ENCODE results near the gene APBB2. TPM values are rescaled to one million over a fixed set of nuclear protein-coding genes. Genes with fewer than 3 reads are reported as not detected.
"Not testable (repeated sequence)": the region's sequence is repeated elsewhere in the genome, so short reads cannot be mapped to it uniquely, and the experiment has no call there.

APBB2 gene
- total RNA-seq, 1 experiment from 2014 or later, result 56.8 TPM

DNA sequence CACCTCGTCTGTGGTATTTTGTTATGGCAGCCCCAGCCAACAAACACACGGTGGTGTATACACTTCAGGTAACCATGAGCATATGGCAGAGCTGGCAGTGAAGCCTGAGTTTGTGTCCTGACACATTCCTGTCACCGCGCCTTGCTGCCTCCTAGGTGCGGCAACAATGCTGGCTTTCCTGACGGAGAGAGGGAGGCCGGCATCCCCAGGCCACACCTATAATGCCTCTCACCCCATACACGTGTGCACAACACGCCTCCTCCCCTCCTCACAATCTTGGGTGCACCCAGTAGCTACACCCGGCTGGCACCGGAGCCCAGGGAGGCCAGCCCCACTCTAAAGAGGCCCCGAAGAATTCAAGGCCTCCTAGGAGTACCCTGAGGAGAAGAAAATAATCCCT, 306.0 kb downstream of the APBB2 start:
- DNase-seq (ENCODE audit: low spot score), result peak; percentile 49

DNA sequence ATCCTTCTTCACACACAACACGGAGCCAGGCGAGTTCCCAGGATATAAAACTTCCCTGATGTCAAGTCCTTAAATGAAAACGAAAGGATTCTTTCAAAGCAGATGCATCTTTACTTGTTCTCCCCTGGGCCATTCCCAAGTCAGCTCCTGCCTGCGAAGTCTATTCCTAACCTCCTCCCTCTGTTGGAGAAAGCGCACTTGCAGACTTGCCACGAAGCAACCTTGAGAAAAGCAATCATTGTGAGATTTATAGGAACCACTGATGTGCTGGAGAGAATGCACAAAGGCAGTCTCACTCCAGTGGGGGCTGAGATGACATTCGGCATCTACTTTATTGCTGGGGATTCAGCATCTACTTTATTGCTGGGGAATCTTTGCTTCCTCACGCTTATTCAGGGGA, 308.9 kb downstream of the APBB2 start:
- DNase-seq (ENCODE audit: low spot score), result no peak

DNA sequence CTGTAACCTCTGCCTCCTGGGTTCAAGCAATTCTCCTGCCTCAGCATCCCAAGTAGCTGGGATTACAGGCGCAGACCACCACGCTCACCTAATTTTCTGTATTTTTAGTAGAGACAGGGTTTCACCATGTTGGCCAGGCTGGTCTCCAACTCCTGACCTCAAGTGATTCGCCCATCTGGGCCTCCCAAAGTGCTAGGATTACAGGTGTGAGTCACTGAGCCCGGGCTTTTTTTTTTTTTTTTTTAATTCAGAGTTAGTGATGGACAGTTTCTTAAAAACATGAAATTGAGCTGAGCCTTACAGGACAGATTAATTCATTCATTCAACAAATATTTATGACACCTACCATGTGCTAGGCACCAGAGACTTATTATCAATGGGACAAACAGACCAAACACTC, 313.8 kb downstream of the APBB2 start:
- DNase-seq (ENCODE audit: low spot score), result not testable (repeated sequence)

DNA sequence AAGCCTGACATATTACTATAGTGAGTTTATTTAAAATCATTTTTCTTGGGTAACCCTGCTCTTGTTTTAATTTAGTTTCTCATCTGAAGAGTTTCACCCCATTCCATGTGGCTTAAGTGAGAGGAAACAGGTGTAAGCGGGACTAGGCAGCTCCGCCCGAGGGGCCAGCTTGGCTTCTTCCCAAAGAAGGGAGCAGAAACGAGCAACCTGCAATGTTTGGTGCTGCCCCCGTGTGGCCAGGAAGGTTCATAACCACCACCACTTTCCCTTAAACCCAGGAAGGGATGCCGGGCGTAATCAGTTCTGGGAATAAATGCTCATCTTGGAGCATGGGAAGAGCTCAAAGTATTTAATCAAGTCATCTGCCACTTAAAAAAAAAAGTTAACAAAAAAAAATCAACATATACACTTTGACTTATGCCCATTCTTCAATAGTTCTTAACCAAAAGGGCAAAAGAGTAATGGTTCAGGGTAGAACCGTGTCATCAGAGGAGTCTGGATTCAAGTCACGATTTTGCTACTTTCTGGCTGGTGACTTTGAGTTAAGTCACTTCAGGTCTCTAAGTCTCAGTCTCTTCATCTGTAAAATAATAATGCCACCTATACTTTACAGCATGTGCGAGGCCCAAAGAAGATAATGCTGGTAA, 316.7 kb downstream of the APBB2 start:
- peak; percentile 68 for DNase-seq (ENCODE audit: low spot score)

DNA sequence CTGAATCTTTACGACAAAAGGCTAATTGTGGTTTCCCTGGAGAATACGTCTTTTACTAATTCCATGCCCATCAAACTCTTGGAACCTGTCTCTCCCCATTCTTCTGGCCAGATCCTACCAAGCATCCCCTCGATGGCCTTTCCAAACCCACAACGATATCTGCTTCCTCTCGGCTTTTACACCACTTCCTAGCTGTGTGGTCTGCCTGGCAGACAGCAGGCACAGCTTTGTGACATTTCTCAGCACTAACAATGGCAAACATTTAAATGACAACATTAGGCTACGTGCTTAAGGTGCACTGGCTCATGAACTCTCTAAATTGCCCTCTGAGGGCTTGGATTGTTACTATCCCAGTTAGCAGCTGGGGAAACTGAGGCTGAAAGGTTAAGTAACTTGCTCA, 323.6 kb downstream of the APBB2 start:
- no peak for DNase-seq (ENCODE audit: low spot score)

DNA sequence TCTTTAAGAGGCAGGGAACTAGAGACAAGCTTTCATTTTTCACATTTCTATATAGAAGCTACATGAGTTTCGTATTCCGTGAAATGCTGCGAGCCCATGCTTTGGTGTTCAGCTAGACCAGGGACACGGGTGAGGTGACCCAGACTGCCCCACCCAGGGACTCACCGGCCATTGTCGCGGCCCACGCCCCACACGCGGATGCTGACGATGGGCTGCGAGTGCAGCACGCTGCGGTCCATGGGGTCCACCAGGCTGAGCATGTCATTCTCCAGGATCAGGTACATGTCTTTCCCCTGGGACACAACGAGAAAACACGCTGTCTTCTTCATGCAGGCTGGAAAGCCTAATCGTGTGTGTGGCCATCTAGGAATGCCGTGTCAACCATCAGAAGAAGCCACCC, 324.1 kb downstream of the APBB2 start:
- DNase-seq (ENCODE audit: low spot score), result no peak

DNA sequence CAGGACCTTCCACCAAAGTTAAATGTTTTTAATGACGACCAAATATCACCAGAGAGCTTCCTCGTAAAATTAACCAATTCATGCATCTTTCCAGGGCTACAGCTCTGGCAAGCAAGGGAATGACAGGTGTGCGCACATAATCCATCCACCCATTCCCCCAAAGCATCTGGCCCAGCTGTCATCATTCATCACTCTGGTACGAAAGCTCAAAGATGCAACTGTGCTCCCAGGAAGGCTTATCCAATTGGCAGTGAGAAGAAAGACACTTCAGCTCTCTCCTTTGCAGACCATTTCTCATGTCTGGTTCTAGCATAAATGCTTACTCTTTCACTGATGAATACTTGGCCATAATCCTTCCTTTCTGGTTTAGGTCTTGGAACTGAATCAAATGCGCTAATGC, 325.4 kb downstream of the APBB2 start:
- no peak for DNase-seq (ENCODE audit: low spot score)

DNA sequence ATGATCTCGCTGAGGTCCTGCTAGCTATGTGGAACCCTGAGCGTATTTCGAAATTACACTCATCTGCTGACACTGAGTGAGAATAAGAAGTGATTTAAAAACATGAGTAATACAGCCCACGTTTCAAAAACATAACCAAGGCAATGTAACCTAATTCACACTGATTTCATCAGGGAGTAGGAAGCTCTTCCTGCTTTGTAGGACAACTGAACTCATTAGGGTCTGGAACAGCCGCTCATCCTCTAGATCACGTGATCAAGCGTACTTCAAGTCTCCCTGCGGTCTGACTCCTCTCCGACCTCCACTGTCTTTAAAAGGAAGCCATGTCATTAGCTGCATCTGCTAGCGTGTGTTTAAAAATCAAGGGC, 326.6 kb downstream of the APBB2 start:
- no peak for DNase-seq (ENCODE audit: low spot score)

DNA sequence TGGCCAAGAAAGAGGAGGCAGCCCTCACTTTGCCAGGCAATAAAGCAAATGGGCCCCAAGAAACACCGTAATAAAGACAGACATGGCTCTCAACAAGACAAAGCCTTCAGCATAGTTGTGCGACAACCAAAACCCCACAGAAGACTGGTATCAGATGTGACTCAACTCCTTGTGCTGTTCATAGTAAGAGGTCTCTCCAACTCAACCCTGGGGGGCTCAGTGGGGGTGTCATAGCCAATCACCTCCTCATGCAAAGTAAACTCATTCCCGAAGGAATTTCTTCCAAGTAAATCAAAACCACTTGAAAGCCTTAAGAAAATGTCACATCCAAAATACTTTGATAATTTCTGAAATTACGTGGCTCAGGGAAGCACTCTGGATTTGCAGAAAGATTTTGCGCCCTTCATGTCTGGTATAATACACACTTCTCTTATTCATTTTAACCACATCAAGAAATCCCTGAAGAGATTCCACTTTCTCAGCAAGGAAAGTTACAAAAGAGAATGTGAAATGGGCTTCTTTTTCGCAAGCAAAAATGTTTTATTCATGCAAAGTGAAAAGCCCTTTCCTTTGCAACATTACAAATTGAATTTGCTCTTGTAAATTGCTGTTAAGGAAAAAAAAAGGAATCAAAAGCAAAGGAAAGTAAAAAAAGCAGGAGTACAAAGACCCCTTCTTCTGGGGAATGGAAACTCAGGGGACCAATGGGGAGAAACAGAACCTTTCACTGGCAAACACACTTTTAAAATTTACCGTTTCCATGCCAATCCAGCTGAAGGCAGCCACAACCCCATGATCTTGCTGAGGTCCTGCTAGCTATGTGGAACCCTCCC, 327.2 kb downstream of the APBB2 start:
- DNase-seq (ENCODE audit: low spot score), result no peak

DNA sequence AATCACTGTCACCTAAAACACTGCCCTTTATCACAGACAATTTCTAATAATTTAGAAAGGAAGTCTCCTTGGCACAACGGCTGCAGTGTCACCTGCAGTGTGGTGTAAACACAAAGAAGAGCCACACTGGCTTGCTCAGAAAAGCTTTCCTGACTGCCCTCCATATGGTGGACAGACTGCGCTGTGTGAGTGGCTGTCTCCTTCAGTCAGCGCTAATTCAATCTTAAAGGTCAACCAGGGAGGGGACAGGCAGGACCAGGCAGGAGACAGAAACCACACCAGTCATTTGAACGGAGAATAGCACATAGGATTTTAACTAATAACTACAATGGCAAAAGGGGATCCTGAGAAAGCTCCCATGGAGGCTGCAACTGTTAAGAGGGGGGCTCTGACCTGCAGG, 332.5 kb downstream of the APBB2 start:
- DNase-seq (ENCODE audit: low spot score), result no peak

DNA sequence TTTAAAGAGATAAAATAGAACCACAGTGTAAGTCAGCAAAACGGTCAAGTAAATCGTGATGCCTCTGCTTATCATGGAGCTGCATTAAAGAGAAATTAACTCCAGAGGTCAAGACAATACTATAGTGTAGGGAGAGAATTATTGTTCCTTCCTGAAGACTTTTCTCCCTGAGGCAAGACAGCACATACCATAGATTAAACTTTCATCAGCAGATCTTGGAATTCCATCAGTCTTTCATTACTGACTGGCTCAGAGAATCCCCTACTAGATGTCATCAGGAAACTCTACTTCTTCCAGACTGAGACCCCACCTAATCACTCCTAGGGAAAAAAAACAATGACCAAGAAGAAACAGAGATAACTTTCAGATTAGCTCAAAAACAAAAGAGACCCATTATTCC, 333.2 kb downstream of the APBB2 start:
- no peak for DNase-seq (ENCODE audit: low spot score)

DNA sequence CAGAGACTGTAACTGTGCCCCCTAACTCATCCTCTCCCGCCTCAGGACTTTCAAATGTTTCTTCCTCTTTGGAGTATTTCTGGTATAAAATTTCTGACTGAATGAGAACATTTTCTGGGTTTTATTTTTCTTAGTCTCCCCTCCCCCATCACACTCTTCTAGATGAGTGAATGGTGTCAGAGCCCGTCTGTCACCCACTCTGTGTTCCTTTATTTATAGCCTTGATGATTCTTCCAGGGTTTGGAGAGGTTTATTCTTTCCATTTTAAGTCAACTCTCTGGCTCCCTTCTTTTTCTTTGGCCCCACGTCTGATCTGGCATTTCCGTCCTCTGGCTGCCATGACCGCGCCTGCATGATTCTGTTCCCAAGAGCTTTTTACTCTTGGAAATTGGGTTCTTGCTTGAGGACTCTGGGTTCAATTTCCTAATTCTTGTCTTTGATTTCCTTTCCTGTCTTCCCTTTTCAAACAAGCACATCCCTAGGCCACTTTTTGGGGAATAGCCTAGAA, 335.7 kb downstream of the APBB2 start:
- DNase-seq (ENCODE audit: low spot score), result no peak

DNA sequence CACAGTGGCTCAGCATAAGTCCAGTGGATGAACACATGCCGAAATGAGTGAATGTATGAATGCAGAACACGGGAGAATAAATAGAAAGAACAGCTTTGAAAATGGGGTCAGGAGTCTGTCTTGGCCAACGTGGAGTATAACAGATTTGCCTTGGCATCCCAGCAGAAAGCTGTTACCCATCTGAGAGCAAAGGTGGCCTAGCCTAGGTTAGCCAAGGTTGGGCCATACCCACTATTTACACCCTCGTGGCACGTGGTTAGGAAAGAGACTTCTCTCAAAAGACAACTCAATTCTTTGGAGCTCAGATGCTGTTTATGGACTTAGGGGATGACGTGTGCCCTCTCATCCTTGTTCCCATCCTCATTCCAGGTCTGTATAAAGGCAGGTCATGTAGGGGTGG, 337.3 kb downstream of the APBB2 start:
- DNase-seq (ENCODE audit: low spot score), result no peak

DNA sequence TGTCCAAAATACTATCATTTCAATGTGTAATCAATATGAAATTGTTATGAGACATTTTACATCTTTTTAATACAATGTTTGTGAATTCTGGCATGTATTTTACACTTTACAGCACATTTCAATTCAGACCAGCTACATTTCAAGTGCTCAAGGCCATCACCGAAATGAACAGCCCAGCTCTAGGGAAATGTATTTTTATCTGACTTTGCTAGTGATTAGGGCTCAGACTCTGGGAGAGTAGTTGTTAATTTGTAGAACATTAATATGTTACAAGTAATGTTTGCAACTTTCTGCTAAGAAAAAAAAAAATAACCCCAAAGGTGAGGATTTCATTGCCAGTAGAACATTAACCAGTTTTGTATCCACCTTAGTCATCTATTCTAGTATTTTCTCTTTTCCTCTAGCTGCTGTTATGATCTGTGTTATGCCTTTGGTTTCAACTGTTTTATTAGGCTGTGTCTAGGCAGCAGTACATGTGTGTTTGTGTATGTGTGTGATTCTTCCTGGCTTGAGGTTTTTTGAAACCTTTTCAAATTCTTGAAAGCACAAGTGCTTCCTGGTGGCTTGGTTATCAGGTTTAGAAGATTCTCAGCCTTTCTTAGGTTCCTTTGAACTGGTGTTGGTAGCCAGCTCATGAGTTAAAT, 338.7 kb downstream of the APBB2 start:
- DNase-seq (ENCODE audit: low spot score), result no peak

DNA sequence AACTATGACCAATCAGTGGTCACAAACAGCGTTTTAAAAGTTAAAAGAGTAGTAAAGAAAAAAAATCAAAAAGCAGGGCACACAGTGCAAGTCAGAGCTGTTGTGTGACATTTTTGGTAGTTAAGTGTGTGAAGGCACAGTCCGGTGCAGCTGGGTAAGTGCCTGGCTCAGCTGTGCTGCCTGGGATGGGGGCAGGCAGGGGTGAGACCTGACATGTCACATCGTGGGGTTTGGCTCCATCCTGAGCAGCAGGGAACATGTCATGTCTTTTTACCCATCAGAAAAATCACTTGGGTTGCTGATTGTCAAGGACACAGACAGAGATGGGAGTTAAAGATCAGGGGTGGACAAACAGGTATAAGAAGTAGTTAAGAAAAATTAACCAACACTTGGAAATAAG, 339.4 kb downstream of the APBB2 start:
- DNase-seq (ENCODE audit: low spot score), result no peak

DNA sequence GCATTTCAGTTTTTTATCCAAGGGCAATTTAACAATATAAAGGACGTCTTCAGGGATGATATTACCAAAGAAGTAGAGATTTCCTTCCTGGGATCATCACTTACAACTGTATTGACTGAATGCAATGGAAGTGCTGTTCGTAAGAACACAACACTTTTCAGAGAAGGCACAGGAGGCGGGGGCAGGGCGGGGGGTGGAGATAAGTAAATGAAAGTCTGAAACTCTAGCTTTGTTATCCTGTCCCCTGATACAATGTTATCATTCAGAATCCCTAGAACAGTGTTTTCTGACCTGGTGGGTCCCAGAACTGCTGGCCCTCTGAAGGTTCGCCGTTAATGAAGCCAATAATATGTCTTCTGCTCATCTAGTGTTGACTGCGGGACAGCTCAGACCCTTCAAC, 340.0 kb downstream of the APBB2 start:
- DNase-seq (ENCODE audit: low spot score), result no peak

DNA sequence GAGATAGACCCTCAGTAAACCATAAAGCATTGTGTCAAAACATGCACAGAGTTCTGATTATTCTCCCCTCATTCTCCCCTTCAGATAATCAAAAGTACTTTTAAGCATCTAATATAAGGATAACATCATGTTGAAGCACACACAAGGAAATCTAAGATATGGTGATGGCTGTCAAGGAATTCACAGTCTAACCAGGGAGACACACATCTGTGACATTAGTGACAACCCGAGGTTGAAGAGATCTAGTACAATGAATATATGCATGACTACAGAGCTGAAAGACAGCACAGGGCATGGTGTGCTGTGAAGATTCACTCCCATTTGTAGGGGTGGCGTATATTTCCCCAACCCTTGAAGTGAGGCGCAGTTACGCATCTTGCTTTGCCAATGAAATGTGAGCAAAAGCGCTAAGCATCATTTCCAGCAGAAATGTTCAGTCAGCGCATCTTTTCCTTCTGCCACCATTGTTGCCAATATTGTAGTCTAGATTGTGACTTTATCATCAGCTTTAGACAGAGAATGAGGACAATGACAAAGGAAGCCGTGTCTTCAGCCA, 342.6 kb downstream of the APBB2 start:
- DNase-seq (ENCODE audit: low spot score), result no peak

DNA sequence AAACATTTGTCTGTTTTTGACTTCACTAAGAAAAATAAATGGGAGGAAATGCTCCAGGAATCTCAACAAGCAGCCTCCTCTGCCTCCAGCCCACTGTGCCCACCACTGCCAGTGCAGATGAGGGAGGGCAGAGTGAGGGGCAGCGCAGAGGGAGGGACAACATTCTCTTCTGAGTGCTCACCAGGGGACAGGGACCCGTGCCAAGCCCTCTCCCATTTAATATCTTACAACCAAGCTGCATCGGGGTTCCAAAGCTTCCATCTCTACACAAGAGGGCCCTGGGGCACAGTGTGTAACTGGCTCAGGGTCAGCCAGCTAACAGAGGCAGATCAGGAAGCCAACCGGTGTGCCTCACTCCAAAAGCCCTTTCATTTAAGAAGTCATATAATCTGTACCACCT, 344.2 kb downstream of the APBB2 start:
- no peak for DNase-seq (ENCODE audit: low spot score)

DNA sequence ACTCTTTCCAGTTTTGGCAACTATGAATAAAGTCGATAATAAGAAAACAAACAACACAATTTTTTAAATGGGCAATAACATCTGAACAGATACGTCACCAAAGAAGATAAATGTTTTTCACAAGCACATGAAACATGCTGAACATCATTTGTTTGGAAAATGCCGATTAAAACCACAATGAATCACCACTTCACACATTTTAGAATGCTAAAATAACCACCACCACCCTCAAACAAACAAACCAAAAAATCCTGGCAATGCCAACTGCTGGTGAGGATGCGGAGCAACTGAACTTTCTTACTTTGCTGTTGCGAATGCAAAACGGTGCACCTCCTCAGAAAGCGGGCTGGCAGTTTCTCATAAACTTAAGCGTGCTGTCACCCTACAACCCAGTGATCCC, 348.6 kb downstream of the APBB2 start:
- DNase-seq (ENCODE audit: low spot score), result peak; percentile 47

DNA sequence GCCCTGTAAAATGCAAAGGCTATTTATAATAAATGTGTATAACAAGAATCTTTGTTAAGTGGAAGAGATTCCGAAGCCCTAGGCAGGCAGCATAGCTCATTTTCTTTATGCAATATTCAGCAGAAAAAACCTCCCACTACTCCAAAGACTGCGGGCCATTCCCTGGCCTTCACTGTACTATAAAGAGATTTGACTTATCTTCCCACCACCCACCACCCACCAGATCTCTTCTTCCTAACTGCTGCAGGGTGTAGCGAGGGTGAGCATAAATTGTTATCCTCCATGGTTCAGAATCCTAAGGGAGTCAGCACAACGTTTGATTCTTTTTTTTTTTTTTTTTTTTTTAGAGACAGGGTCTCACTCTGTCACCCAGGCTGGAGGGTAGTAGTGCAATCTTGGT, 349.8 kb downstream of the APBB2 start:
- no peak for DNase-seq (ENCODE audit: low spot score)

DNA sequence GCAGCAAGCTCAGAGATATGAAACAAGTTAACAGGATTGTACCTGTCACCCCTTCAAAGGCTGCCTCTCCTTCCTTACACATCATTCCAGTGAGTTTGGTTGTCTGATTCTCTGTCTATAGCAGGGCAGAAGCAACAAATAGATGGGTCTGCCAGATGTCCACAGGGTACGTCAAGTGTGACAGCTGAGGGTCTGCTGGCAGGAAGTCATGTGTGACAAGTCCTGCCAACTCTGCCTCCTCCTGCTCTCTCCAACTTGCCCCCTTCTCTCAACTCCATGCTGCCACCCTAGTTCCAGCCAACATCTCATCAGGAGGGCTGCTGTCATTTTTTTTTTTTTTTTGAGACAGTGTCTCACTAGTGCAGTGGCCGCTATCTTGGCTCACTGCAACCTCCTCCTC, 355.4 kb downstream of the APBB2 start:
- no peak for DNase-seq (ENCODE audit: low spot score)

DNA sequence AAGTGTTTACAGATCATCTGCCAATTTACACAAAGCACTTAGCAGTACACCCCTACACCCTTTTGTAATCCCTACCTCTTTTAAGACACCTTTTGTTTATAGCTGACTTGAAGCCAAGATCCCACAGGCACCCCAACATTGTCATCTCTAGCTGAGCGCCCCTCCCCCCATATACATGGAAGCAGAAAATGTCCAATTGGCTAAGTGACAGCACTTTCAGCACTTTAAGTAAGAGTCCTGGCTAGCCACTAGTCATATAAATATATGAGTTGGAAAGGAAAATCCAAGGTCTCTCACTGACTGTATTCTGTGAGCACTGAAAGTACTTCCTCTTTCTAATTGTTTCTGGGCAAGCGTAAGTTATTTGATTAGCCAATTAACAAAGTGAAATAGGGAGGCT, 356.4 kb downstream of the APBB2 start:
- no peak for DNase-seq (ENCODE audit: low spot score)

Measured in A172 (cell line).